Vagina (tissue), 2 donors: ENCODE measurements around the gene ITGAV.

Source experiments
- CTCF ChIP-seq, 3 experiments: fragments of 450-650 bp in 2 of 3; fragments of 200-600 bp in 1 of 3; sonication (generic) in 1 of 3; IDR thresholded peaks; one replicate each; pipeline ENCODE4 v1.5.1; 2017 to 2019; ENCODE audit warnings: antibody characterized with exemption in 3 of 3, mild to moderate bottlenecking in 2 of 3, moderate library complexity in 2 of 3
- POLR2A ChIP-seq, 2 donors: fragments of 450-650 bp; IDR thresholded peaks; one replicate each; pipeline ENCODE4 v1.6.1; 2017; ENCODE audit warnings: antibody characterized with exemption in 2 of 2, mild to moderate bottlenecking in 2 of 2, moderate library complexity in 2 of 2
- POLR2AphosphoS5 ChIP-seq, 2 donors: sonication (generic); formaldehyde crosslinking; IDR thresholded peaks; one replicate each; pipeline ENCODE4 v1.9.0; 2017; ENCODE audit warnings: antibody characterized with exemption in 2 of 2, mild to moderate bottlenecking in 2 of 2, low read depth in 1 of 2; ENCODE audit not compliant: insufficient read depth in 1 of 2

DNA sequence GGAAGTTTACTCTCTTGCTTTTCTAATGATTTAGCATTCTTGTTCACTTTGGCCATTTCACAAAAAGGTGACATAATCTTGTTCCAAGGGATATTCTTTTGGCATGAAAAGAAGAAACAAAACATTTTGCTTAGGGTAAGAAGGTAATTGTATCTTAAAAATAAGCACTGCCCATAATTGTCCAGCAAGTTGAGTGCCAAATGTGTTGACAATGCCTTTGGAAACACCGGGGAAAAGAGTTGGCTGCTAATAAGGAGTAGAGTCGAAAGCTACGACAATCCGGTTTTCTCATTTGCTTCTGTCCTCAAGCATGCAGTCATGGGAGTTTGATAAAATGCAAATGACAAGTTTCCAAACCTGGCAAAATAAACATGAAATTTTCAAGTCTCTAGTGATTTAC is 27.3 kb downstream of the ITGAV start:
- no peak for TF ChIP-seq POLR2AphosphoS5 (IDR thresholded peaks at IDR 0.05; ENCODE audit: insufficient read depth in 1 of 2, low read depth in 1 of 2)
- TF ChIP-seq POLR2A (IDR thresholded peaks at IDR 0.05): no peak
- no peak for TF ChIP-seq CTCF (IDR thresholded peaks at IDR 0.05)
